ENCODE data around the gene RAP1GAP. TPM values are rescaled to one million over a fixed set of nuclear protein-coding genes. Genes with fewer than 3 reads are reported as not detected.

Gene RAP1GAP
- total RNA-seq, 1 donor from 2014 or later = 3.0 TPM

DNA sequence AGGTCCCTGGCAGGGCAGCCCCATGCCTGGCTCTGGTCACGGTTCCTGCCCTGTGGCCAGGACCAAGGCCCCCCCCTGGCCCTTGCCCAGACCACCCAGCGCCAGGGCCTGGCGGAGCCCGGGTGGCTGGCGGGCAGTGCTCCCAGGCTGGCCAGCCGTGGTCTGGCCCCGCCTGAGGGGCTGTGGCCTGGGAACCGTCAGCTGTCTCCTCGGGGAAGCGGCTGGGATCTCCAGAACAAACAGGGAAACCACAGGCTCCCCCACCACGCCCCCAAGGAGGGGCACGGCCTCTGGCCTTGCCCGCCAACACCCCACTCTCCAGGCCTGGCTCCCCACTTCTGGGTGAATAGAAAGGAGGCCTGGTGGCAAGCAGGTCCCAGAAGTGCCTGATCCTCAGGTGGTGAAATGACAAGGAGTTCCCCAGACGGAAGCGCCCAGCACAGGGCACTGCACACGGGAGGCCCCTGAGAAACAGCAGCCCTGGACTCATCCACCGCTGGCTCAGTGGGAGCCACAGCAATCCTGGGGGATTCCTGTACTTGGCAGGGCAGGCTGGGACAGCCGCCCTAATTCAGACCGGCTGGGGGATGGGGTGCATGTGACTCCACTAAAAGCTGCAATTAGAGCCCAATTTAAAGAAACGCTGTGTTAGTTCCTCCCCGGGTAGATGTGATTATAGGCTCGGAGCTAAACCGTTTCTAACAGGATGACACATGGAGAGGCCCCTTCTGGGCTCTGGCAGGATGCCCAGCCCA is 78.9 kb downstream of the RAP1GAP start:
- ATAC-seq = no peak

DNA sequence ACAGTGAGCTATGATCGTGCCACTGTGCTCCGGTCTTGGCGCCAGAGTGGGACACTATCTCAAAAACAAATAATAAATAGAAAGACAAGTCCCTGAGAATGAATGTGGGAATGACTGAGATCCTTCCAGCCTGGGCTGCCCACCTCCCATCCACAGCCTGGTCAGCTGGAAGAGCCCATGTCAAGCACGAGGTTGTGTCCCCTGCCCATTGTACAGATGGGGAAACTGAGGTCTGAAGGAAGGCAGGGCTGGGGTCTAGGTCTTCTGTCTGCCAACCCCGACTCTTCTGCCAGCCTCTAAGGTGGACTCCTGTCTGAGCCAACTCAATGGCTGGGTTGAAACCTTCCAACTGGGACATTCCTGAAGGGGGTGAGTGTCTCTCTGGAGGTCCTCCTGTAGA is 79.5 kb downstream of the RAP1GAP start:
- no peak for ATAC-seq

DNA sequence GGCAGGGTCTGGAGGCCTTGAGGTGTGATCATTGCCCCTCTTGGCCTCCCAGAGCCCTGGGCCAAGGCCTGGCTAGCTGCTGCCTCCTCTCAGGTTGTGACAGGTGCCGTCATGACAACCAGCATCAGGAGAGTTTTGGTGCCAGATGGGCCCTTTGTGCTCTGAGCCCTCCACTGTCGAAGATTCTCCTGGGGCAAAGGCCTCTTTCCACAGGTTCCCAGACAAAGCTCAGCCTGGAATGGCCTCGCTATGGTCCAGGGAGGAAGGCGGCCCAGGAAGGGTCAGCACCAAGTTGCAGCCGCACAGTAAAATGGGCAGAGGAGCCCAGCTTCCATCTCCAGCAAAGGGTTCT is 81.6 kb downstream of the RAP1GAP start:
- ATAC-seq = no peak

DNA sequence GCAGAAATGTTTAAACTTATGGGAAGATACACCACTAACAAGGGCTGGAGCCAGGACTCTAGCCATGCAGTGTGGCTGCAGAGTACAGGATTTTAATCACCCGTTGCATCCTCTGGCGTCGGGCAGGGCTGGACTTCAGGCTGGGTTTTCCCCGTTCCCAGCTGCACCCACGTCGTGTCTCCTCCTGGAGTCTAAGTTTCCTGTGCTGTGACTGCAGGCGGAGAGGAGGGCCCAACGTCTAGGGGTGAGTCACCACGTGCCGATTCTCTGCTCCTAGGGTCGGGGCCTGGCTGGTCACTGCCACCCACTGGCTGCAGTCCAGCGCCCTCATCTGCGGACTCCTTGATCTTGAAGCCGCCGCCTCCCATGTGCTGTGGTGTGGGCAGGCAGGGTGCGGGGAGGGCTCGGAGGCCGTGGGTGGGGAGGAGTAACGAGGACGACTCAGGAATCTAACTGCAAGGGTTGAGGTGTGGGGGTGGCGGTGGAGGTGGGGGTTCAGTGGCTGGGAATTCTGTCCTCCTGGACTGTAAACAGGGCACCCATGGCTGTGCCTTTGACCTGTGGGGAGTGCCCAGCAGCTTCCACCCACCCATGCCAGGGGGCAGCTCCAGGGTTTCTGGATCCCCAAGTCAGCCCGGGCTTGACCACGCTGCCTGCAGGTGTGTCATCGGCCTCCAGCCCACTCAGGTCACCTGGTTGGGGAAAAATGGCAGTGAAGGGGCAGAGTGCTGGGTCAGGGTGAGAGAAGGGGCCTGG is 82.1 kb downstream of the RAP1GAP start:
- peak; percentile 84 for ATAC-seq

DNA sequence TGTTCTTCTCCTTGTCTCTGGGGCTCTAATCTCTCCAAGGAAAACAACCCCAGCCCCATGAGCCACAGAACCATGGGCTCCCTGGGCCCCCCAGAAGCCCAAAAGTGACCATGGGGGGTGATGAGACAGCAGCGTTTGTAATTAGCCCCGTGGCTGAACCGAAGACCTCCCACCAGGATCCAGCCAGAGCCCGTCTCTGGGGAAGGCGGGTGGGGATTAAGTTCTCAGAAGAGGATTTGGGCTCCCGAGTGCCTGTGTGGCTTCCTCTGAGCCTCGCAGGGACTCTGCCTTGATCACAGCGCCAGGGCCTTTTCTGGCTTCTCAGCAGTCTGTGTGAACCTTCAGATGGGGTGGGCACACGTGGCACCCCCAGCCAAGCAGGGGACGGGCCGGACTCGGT is 82.9 kb downstream of the RAP1GAP start:
- ATAC-seq = no peak

DNA sequence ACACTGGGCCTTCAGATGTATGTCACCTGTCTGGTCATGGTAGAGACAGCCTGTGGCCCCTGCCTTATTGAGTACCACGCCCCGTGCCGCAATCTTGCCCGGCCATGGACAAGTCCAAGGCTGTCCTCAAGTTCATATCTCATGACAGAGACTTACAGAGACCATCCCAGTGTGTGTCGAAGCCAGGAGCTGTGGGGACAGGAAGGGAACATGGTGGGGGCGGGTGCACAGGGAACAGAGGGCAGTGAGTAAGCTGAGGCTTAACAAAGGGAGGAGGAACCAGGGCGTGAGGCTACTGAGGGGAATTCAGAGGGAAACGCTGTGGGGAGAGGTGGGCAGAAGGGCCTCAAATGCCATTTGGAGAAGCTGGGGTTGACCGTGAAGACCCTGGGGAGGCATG is 84.1 kb downstream of the RAP1GAP start:
- peak; percentile 39 for ATAC-seq

DNA sequence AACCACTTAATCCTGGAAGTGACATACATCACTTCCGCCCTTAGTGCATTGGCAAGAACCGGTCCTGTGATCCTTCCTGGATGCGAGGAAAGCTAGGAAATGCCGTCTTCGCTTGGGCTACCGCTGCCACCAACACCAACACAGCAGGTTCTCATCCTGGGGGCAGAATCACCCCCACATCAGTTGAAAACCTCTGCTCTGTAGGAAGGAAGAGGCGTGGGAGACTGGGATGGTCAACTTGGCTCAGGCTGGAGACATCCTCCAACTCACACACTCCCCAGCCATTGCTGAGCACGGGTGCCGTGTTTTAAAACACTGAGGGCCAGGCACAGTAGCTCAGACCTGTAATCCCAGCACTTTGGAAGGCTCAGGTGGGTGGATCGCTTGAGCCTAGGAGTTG is 85.1 kb downstream of the RAP1GAP start:
- no peak for ATAC-seq

DNA sequence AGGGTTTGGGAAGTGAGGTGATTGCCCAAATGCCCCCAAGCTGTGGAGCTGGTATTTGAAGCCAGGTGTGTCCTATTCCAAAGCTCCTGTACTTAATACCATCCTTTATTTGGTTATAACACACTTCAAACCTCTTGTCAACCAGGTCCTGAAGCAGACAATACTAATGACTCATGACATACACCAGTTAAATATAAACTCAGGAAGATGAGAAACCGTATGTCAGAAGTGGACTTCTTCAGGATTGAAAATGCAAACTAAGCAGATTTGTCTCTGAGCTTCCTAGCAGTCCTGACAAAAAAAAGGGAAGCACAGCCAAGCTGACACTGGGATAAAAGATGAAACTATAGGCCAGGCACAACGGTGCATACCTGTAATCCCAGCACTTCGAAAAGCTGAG is 89.4 kb downstream of the RAP1GAP start:
- peak; percentile 47 for ATAC-seq

DNA sequence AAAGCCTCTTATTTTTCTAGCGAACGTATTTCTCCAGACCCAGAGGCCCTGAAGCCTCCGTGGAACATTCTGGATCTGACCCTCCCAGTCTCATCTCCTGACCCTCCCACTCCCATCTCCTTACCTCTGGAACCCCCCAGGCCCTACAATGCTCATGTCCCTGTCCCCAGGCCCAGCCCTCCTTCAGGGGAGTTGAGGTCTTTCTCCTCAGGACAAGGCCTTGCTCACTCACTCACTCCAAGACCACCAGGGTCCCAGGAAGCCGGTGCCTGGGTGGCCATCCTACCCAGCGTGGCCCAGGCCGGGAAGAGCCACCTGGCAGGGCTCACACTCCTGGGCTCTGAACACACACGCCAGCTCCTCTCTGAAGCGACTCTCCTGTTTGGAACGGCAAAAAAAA is 91.2 kb downstream of the RAP1GAP start:
- no peak for ATAC-seq

DNA sequence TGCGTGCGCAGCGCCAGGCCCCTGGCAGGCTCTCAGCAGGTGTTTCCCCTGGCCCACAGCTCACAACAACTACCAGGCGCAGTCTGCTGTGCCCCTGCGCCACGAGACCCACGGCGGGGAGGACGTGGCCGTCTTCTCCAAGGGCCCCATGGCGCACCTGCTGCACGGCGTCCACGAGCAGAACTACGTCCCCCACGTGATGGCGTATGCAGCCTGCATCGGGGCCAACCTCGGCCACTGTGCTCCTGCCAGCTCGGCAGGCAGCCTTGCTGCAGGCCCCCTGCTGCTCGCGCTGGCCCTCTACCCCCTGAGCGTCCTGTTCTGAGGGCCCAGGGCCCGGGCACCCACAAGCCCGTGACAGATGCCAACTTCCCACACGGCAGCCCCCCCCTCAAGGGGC is 91.8 kb downstream of the RAP1GAP start:
- ATAC-seq = no peak

DNA sequence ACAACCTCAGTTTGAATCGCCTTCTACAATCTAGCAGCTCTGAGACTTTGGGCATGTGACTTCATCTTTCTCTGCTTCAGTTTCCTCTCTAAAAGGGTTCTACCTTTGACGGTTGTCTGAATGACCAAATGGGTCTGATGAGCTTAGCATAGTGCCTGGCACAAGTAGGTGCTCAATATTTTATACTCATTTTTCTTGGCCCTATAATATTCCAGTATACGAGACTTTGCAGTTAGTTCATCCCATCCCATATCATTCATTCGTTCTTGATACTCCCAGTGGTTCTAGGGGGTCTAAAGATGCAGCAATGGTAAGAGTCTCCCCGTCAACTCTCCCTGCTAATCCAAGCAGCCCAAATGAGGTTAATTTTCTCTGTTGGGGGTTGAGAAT is 92.4 kb downstream of the RAP1GAP start:
- no peak for ATAC-seq

DNA sequence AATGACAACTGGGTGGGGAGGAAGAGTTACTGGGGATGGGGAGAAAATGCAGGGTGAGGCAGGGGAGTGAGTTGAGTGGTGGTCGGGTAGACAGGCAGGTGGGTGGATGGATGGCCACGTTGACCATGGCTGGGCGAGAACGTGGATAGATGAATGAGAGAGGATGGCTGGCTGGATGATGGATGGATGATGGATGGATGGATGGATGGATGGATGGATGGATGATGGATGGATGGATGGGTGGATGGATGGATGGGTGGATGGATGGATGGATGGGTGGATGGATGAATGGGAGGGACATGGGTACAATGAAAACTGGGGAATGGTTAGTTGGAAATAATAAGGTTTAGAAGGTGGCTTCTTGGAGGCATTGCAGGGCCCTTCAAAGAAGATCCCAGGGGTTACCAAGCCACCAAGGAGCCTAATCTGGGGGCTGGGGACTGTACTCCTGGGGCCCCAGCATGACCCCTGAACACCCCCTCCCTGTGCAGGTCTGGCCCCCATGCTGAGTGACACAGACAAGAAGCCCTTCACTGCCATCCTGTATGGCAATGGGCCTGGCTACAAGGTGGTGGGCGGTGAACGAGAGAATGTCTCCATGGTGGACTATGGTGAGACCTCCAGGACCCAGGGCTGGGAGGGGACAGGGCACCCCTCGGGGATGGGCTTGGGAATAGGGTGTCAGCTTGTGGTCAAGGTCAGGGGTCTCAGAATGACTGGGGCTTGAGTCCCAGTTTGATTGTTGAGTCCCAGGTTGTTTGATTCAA is 92.9 kb downstream of the RAP1GAP start:
- no peak for ATAC-seq

DNA sequence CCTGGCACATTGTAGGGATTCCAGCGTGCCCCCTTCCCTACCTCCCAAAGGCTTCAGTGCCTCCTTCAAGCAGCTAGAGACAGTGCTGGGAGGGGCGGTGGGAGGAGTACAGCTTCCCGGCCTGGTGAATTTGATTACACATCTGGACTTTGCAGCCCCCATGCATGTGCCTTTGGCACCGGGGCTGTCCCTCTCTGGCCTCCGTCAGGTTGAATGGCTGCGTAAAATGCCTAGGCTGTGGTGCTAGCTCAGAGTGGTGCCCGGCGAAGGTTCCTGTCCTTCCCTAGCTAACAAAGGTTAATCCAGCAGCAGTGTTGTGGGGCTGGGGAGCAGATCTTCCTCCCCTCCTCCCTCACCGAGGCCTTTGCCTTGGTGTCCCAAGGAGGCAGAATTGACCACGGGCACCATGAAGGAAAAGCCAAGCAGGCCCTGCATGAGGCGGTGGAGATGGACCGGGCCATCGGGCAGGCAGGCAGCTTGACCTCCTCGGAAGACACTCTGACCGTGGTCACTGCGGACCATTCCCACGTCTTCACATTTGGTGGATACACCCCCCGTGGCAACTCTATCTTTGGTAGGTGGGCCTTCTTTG is 93.7 kb downstream of the RAP1GAP start:
- ATAC-seq = no peak

DNA sequence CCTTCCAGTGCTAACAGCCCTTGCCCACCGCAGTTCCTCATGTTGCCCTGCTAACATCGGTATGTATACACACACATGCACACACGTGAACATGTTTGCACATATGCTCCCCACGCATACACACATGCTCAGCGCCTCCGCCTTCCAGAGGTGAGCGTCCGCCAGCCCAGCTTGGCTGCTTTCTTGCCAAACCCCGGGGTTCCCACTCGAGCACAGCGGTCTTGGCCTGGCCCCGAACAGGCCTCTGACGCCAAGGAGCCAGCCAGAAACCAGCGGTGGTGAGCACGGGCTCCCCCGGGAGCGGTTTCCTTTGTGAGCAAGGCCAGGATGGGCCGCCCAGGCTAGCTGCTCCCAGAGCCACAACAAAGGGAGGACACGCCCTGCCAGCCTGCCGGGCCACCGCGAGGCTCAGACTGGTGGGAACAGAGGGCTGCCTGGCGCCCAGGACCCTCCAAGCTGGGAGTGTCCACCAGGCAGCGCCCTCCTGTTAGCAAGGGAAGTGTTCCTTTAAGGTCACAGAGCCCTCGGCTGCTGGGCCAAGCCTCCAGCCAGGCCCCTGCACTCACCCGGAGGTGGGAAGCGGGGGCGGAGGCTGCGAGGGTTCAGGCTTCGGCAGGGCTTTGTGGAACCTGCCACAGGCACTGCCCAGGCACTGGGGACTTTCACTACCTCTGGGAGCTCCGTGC is 94.5 kb downstream of the RAP1GAP start:
- ATAC-seq = peak; percentile 64

DNA sequence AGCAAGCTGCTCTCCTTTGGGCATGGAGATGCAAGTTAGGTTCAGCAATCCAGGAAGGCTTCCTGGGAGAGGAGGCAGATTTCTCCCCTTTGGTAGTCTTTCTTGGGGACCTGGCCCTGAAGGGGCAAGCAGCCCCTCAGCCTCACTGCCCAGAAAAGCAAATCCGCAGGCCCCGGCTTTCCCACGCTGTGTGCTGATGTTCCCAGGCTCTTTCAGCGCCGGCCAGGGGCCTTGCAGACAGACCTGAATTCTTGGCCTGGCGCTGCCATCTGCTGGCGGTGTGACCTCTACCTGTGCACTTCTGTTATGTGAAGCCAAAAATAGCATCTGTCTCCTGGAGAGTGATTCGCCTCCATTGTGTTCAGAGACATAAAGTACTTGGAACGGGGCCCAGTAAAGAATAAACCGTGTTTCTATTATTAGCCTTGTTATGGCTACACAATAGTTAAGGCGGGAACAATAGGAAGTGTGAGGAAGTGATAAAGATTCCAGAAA is 95.1 kb downstream of the RAP1GAP start:
- peak; percentile 74 for ATAC-seq

DNA sequence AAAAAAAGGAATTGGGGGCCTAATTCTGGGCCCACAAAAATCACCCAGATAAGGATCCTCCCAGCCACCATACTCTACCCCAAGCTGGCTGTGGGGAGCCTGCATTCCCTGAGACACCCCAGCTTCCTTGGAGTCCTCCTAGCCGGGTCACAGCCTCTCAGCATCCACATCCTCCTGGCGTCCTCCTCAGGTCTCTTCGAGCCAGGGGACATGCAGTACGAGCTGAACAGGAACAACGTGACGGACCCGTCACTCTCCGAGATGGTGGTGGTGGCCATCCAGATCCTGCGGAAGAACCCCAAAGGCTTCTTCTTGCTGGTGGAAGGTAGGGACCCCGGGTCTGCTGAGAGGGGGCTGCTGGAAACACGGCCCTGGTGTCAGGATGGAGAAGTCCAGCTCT is 95.7 kb downstream of the RAP1GAP start:
- no peak for ATAC-seq

DNA sequence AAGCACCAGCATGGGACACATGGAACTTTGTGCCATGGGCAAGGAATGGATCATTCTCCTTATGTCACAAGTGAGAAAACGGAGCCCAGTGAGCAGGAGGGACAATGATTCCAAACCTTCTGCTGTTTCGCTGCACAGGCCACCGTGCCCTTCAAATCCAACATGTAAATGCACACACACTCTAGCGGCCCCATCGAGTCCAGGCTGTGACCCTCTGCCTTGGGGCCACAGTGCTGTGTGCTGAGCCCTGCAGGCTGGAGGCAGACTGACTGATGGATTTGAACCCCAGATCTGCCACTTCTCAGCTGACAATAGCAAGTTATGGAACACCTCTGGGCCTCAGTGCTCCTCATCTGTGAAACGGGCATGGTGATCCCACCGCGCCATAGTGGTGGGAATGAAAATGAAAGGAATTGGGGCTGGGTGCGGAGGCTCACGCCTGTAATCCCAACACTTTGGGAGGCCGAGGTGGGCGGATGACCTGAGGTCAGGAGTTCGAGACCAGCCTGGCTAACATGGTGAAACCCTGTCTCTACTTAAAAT is 96.4 kb downstream of the RAP1GAP start:
- ATAC-seq = no peak

DNA sequence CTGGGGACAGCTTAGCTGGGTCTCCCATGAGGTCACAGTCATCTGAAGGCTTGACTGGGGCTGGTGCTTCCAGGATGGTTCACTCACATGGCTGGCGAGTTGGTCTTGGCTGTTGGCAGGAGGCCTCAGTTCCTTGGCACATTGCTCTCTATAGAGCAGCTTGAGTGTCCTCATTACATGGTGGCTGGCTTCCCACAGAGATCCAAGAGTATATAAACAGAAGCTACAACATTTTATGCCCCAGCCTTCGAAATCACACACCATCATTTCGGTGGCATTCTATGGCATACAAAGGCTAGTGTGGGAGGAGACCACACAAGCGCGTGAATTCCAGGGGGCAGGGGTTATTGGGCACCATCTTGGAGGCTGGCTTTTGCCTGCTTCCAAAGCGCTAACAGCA is 96.9 kb downstream of the RAP1GAP start:
- no peak for ATAC-seq

DNA sequence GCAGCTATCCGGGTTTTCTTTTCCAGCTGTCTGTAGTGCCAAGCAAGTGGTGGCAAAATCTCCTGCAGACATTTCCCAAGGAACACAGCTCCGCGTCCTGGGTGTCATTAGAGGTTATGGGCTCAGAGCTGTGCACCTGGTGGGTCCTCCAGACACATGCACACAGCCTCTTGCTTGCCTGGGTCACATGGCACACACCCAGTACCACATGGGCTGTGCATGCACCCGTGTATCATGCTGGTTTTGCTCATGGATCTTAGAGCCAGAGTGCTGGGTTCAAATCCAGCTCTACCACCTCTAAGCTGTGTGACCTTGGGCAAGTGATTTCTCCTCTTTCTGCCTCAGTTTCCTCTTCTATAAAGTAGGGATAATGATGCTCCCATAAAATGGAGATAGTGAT is 98.3 kb downstream of the RAP1GAP start:
- ATAC-seq = no peak

DNA sequence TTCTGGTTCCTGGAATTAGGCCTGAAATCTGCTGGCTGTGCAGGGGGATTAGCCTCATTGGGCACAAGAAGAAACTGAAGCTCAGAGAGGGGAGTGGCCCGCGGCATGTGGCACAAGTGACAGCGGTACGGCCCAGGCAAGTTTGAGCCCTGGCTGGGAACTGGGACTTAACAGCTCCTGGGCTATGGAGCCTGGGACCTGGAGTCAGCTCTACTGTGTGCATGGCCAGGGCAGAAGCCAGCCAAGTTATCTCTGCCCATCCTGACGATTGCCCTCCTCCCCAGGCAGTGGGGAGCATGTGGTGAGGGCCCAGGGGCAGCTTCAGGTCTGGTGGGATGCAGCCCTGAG is 98.7 kb downstream of the RAP1GAP start:
- no peak for ATAC-seq

DNA sequence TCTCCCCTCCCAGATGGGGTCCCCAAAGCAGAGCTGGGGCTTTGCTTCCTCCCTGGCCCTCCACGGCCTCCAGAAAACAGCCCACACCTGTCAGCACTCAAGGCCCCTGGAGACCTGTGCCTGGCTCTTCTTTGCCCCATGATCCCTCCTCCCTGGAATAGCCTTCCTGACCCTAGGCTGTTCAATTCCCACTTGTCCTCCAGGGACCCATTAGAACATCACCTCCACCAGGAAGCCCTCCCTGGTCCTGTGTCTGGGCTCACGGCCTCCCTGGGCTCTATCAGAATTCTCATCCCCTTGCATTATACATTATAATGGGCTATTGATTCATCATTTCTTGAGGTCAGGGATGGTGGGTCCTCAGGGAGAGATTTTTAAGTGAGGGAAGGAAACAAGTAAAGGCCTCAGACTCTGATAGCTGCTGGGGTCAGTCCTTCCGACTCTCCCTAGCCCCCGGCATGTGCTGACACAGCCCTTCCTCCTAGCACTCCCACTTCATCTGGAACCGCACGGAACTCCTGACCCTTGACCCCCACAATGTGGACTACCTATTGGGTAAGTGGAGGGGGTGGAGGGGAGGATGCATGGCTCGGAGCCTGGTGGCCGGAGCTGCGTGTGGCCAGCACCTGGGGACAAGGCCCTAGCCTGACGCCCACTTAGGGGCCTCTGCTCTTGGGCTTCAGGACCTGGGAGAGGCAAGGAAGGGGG is 99.2 kb downstream of the RAP1GAP start:
- no peak for ATAC-seq

Measured in esophagus mucosa (tissue), 1 donor.